Measurements from ENCODE around the gene MRGPRE. TPM values are rescaled to one million over a fixed set of nuclear protein-coding genes. Genes with fewer than 3 reads are reported as not detected.

The MRGPRE gene
- total RNA-seq, 1 donor = not detected

- H3K4me3 ChIP-seq (ENCODE audit: low read length) = no peak overlapping the region
- no peaks in the 10 kb centered on the region for H3K4me1 ChIP-seq (ENCODE audit: insufficient read depth, low read length)
- no peaks in the 10 kb centered on the region for H3K9me3 ChIP-seq (ENCODE audit: low read depth, low read length)
- H3K27me3 ChIP-seq (ENCODE audit: insufficient read depth, low read length) = no peaks in the 10 kb centered on the region
Observed at GRCh38 chr11:3230636-3231549, 1.3 kb downstream of the MRGPRE start.

GRCh38 chr11:3229673-3230630 is 2.3 kb downstream of the MRGPRE start:
- H3K4me3 ChIP-seq (ENCODE audit: low read length) = no peak overlapping the region
- no peaks in the 10 kb centered on the region for H3K27me3 ChIP-seq (ENCODE audit: insufficient read depth, low read length)
- no peaks in the 10 kb centered on the region for H3K9me3 ChIP-seq (ENCODE audit: low read depth, low read length)
- H3K4me1 ChIP-seq (ENCODE audit: insufficient read depth, low read length) = no peaks in the 10 kb centered on the region

GRCh38 chr11:3228445-3228829 is 3.8 kb downstream of the MRGPRE start:
- no peak overlapping the region for H3K4me3 ChIP-seq (ENCODE audit: low read length)
- no peaks in the 10 kb centered on the region for H3K9me3 ChIP-seq (ENCODE audit: low read depth, low read length)
- no peaks in the 10 kb centered on the region for H3K27me3 ChIP-seq (ENCODE audit: insufficient read depth, low read length)
- no peaks in the 10 kb centered on the region for H3K4me1 ChIP-seq (ENCODE audit: insufficient read depth, low read length)

GRCh38 chr11:3227568-3228444 is 4.4 kb downstream of the MRGPRE start:
- Histone ChIP-seq H3K4me1 (ENCODE audit: insufficient read depth, low read length) (no peaks in the 10 kb centered on the region), H3K9me3 (ENCODE audit: low read depth, low read length) (no peaks in the 10 kb centered on the region), H3K4me3 (ENCODE audit: low read length) (no peak overlapping the region), H3K27me3 (ENCODE audit: insufficient read depth, low read length) (no peaks in the 10 kb centered on the region)

GRCh38 chr11:3226846-3227567 is 5.2 kb downstream of the MRGPRE start:
- no peaks in the 10 kb centered on the region for H3K27me3 ChIP-seq (ENCODE audit: insufficient read depth, low read length)
- H3K9me3 ChIP-seq (ENCODE audit: low read depth, low read length) = no peaks in the 10 kb centered on the region
- no peak overlapping the region for H3K4me3 ChIP-seq (ENCODE audit: low read length)
- no peaks in the 10 kb centered on the region for H3K4me1 ChIP-seq (ENCODE audit: insufficient read depth, low read length)

GRCh38 chr11:3225826-3226750 is 6.1 kb downstream of the MRGPRE start:
- Histone ChIP-seq H3K9me3 (ENCODE audit: low read depth, low read length) (no peaks in the 10 kb centered on the region), H3K4me1 (ENCODE audit: insufficient read depth, low read length) (no peaks in the 10 kb centered on the region), H3K4me3 (ENCODE audit: low read length) (no peak overlapping the region), H3K27me3 (ENCODE audit: insufficient read depth, low read length) (no peaks in the 10 kb centered on the region)

- Histone ChIP-seq H3K4me3 (ENCODE audit: low read length) (no peak overlapping the region), H3K27me3 (ENCODE audit: insufficient read depth, low read length) (no peaks in the 10 kb centered on the region), H3K9me3 (ENCODE audit: low read depth, low read length) (no peaks in the 10 kb centered on the region), H3K4me1 (ENCODE audit: insufficient read depth, low read length) (no peaks in the 10 kb centered on the region)
Observed at GRCh38 chr11:3225159-3225758, 7.0 kb downstream of the MRGPRE start.

- Histone ChIP-seq H3K4me3 (ENCODE audit: low read length) (no peak overlapping the region), H3K27me3 (ENCODE audit: insufficient read depth, low read length) (no peaks in the 10 kb centered on the region), H3K9me3 (ENCODE audit: low read depth, low read length) (no peaks in the 10 kb centered on the region), H3K4me1 (ENCODE audit: insufficient read depth, low read length) (no peaks in the 10 kb centered on the region)
Observed at GRCh38 chr11:3224401-3225057, 7.7 kb downstream of the MRGPRE start.

- Histone ChIP-seq H3K27me3 (ENCODE audit: insufficient read depth, low read length) (no peaks in the 10 kb centered on the region), H3K4me3 (ENCODE audit: low read length) (no peak overlapping the region), H3K9me3 (ENCODE audit: low read depth, low read length) (no peaks in the 10 kb centered on the region), H3K4me1 (ENCODE audit: insufficient read depth, low read length) (no peaks in the 10 kb centered on the region)
Observed at GRCh38 chr11:3223932-3224381, 8.3 kb downstream of the MRGPRE start.

- no peaks in the 10 kb centered on the region for H3K4me1 ChIP-seq (ENCODE audit: insufficient read depth, low read length)
- no peaks in the 10 kb centered on the region for H3K9me3 ChIP-seq (ENCODE audit: low read depth, low read length)
- H3K4me3 ChIP-seq (ENCODE audit: low read length) = no peak overlapping the region
- H3K27me3 ChIP-seq (ENCODE audit: insufficient read depth, low read length) = no peaks in the 10 kb centered on the region
Observed at GRCh38 chr11:3222941-3223915, 9.0 kb downstream of the MRGPRE start.

- no peaks in the 10 kb centered on the region for H3K4me1 ChIP-seq (ENCODE audit: insufficient read depth, low read length)
- no peak overlapping the region for H3K4me3 ChIP-seq (ENCODE audit: low read length)
- H3K9me3 ChIP-seq (ENCODE audit: low read depth, low read length) = no peaks in the 10 kb centered on the region
- no peaks in the 10 kb centered on the region for H3K27me3 ChIP-seq (ENCODE audit: insufficient read depth, low read length)
Observed at GRCh38 chr11:3222003-3222855, 10.0 kb downstream of the MRGPRE start.
